ENCODE data around the gene CYREN.

DNA sequence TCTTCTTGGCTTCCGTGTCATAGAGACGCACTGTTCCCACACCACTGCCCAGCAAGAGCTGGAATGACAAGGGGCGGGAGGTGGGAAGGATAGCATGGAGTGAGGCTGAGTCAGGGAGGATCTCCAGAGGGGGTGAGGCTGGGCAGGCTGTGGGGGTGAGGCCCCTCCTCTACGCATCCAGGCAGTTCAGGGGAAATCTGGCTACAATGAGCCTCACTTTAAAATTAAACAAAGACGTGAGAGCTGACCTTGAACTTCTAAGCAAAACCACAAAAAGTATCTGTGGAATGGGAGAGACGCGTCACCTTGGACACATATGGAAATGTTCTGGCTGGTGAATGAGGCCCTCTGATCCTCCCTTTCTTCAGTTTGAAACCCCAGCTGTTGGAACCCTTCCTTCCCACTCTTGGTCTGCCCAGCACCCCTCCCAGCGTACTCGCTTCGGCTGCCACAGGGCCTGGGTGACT is 23.1 kb upstream of the CYREN start:
- TF ChIP-seq, protein P1, sequence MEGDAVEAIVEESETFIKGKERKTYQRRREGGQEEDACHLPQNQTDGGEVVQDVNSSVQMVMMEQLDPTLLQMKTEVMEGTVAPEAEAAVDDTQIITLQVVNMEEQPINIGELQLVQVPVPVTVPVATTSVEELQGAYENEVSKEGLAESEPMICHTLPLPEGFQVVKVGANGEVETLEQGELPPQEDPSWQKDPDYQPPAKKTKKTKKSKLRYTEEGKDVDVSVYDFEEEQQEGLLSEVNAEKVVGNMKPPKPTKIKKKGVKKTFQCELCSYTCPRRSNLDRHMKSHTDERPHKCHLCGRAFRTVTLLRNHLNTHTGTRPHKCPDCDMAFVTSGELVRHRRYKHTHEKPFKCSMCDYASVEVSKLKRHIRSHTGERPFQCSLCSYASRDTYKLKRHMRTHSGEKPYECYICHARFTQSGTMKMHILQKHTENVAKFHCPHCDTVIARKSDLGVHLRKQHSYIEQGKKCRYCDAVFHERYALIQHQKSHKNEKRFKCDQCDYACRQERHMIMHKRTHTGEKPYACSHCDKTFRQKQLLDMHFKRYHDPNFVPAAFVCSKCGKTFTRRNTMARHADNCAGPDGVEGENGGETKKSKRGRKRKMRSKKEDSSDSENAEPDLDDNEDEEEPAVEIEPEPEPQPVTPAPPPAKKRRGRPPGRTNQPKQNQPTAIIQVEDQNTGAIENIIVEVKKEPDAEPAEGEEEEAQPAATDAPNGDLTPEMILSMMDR (IDR thresholded peaks at IDR 0.05; ENCODE audit: low read depth, low read length), result no peak
- no peak for TF ChIP-seq EZH2phosphoT487 (IDR thresholded peaks at IDR 0.05; ENCODE audit: low read depth)
